Retina (tissue), 1 donor: ENCODE results near the gene CFAP299.

ENCODE experiments used
- DNase-seq: peaks from one replicate; pipeline ENCODE4 v3.0.0-alpha.2; 2016

The CFAP299 gene

DNA sequence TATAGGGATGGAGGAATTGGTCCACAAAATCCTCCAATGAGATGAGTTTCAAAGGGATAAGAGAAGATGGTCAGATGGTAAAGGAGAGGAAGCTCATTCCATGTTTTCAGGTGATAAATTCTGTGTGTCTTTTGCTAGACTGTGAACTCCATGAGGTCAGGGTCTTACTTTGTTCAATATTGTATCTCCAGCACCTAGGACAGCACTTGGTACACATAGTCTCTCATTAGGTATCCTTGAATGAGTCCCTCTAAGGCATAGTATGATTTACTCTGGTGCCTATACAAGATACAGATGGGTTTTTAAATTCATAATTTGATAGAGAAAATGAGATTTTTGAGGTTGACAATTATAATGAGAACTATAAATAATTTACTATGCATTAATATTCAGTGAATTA lies 510.7 kb downstream of the CFAP299 start:
- DNase-seq, result no peak

DNA sequence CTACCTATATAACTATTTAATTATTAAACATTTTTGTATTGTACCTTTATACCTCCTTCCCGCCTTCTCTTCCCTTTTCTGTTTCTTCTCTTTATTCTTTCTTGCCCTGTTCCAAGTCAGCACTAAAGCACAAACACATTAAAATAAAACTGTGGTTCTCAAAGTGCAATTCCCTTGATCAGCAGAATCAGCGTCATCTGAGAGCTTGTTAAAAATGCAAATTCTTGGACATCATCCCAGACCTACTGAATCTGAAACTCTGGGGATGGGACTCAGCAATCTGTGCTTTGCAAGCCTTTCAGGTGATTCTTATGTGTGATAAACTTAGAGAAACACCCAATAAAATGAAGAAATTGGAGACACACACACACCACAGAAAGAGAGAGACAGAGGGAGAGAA lies 516.5 kb downstream of the CFAP299 start:
- DNase-seq, result no peak

DNA sequence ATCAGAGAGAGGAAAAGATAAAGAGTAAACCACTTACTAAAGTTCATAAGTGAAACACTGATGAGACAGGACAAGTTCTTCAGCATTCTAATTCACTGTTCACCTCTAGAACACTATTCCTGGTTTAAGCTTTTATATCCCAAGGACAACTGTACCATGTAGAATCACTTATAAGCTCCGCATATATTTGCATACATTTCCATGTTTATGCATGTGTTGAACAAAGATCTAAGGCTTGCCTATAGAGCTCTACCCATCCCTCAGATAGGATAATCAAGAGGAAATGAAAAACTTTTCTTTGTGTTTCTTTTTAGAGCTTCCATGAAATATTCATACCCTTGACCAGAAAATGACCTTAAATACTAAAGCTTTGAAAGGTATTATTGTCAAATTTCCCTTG lies 538.0 kb downstream of the CFAP299 start:
- no peak for DNase-seq

DNA sequence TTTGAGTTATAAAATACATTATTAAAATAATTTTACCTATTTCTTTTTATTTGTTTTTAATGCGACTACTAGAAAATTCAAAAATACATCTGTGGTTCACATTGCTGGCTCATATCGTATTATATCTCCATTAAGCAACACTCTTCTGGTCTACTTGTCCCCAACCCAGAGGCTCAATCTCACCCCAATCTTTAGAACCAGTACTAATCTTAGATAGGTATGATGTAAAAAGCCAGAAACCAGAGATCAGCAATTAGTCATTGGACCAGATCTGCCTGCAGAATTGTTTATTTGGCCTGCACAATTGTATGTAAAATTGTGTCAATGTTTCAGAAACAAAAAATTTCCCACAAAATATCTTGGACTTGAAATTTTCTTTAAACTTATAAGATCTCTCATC lies 539.4 kb downstream of the CFAP299 start:
- DNase-seq, result no peak

DNA sequence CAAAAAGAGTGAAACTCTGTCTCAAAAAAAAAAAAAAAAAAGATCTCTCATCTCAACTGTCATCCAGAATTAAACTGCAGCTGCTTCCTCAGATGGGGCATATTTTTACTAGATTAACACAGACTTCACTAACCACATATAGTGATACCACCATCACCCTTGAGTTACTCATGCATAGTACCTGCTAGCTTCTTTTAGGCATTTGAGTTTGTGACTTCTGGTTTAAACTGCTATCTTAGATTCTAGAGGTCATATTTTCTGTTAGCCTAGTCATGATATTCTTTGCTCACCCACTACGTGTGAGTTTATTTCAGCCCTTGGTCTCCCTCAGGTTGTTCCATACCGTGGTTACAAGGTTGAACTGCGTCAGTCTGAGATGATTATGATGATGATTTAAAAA lies 540.1 kb downstream of the CFAP299 start:
- no peak for DNase-seq

DNA sequence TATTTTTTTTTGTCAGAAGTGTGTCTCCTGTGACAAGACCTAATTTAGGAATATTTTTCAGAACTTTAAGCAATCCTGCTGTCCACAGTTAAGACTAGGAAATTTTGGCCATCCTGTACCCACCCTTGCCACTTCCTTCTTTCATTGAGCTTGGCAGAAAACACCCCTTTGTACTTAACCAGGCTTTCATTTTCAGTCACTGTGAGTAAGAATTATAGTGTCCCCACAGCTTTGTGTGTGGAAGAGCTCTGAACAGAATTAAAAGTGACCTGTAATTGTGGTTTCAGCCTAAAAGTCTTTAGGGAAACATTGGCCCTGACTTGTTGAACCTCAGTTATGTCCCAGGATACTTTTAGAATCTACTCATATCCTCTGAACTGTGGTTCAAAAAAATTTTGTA lies 541.3 kb downstream of the CFAP299 start:
- no peak for DNase-seq

DNA sequence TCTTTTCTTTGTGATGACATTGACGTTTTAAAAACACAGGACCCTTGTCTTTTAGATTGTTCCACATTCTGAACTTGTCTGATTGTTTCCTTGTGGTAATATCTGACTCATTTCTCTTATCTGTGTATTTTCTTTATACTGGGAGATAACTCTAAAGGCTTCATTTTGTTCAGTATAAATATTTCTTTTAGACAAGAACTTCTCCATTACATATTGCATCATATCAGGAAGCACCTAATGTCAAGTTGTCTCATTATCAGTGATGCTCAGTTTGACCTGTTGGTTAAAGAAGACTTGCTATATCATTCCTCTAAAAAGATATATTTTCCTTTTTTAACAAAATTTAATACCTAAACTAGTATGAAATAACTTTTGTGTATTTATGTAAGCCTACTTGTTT lies 542.7 kb downstream of the CFAP299 start:
- DNase-seq, result no peak

DNA sequence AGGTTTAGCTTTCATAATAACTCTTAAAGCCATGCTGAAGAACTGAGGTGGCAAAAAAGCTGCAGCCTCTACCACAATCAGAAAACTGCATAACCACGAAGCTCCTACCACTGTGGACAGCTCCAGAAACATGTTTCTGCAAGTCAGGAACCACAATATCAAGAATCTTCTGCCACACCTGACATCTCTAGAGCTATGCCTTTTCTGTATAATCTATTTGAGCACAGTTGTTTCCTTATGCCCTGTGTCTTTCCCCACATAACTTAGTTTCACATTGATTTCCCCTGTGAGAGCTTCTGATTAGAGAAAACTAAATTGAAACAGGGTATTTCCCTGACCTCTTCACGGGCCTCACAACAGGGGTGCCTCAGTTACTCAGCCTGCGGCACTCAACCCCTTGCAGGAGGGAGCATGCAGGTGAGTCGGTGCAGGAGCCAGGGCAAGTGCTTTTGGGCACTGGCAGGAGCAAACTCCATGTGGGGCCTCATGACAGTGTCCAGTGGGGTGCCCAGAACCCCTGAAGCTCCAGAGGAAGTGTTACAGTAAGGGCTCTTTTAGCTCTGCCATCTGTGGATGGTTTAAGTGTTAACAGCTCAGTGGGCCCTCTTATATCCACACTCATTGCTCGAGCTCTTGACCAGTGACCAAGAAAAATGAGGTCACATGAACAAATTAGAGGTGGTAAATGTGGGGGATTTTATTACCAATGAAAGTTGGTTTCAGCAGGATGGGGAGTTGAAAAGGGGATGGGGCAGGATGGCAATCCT lies 562.2 kb downstream of the CFAP299 start:
- no peak for DNase-seq

DNA sequence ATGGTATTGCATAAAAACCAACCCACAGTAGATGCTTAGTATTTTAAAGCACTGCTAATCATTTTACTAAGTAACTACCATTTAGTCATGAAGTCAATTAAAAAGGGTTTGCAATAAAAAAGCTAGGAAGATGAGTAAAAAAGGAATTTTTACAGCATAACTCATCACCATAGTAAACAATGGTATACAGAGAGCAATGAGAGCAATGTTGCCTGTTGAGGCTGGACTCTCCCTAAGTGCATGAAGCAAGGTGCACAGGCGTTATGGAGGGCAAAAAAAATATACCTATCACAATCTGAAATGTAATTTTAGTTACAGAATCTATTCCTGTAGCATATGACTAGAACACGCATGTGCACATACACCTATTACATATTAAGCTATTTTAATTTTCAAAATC lies 565.4 kb downstream of the CFAP299 start:
- DNase-seq, result no peak

DNA sequence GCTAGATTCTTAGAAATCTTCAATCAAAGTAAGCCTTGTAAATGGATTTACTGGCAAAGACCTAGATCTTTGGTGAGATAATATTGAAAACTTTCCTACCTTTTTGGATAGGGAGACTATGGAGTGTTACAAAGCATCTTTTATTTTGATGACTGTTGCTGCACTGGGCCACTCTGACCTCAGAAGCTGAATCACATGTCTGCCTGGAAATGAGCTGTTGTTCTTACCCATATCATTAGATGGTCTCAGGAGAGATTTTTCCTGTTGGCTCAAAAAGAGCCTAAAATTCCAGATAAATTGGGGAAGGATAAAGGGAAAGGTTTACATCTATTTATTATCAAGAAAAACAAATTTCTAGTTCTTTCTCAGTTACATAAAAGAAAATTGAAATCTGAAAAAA lies 567.5 kb downstream of the CFAP299 start:
- no peak for DNase-seq

DNA sequence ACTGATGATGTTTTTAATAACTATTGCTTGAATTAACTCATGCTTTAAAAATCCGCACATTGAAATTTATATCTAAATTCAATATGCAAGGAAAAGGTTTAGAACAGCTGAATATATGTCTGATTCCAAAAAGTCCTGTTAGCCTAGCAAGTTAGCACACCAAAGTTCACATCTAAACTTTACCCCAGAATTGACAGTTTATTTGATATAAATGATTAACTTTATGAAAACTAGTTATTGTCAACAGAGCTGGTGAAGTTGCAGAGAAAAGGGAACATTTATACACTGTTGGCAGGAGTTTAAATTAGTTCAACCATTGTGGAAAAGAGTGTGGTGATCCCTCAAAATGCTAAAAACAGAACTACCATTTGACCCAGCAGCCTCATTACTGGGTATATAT lies 574.4 kb downstream of the CFAP299 start:
- DNase-seq, result no peak

DNA sequence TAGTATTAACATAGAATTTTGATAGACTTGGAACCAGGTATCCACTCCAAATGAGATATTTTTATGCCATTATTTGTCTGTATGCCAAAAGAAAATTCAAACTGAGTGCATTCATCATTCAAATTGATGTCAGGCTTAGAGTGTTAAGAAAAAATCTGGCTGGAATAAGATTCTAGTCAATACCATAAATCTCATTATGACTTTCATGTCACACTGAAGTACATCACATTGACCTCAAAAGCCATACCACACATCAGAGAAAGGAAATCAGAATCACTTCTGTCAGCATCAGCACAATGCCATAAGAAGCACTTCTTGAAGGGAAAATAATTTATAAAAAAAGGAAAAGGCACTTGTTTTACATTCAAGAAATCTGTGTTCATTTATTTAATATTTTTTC lies 575.9 kb downstream of the CFAP299 start:
- DNase-seq, result no peak

DNA sequence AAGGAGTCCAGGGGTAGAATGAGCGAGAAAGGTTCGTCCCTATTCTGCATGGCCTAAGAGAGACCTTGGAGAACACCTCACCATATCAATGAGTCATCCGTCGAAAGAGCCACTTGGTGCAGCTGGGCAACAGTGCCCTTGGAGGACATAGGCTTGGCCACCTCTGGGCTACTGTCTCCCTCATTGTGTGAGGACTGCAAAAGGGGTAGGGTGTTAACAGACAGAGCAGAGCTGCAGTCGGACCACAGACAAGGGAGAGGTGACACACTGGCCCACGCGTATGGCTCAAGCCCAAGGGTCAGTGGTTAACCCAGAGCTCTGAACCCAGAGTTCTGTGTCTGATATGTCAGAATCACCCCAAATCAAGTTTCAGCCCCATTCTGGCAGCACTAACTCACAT lies 576.8 kb downstream of the CFAP299 start:
- no peak for DNase-seq

DNA sequence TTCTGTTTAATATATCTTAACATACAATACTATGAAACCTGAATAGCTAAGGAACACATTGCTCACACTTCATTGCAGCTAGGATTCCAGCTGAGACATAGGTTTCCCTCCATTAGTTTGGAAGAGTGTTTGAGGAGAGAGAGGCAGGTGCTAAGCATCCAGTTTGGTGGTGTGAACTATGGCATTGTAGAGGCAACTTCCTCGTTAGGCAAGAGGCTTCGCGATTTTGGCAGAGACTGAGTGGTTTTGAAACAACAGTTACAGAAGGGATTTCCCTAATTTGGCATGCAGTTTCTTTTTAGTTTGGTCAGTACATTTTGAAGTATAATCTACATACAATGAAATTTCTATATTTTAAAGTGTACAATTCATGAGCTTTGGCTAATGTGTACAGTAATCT lies 577.9 kb downstream of the CFAP299 start:
- DNase-seq, result no peak

DNA sequence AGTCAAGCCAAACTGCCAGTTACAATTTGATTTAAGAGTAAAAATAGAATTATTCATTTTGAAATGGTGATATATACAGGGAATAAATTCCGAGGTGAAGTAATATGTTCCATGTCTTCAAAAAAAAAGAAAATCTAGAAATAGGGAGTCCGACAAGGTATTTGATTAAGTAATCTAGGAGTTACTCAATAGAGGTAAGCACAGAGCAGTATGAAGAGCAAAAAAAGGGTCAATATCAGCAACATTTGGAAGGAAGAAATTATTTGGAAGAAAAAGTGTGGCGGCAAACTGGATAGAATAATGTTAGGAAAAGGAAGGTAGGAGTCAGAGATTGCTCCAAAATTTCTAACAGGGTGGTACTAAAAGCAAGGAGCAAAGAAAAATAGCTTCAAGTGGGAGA lies 581.2 kb downstream of the CFAP299 start:
- no peak for DNase-seq

DNA sequence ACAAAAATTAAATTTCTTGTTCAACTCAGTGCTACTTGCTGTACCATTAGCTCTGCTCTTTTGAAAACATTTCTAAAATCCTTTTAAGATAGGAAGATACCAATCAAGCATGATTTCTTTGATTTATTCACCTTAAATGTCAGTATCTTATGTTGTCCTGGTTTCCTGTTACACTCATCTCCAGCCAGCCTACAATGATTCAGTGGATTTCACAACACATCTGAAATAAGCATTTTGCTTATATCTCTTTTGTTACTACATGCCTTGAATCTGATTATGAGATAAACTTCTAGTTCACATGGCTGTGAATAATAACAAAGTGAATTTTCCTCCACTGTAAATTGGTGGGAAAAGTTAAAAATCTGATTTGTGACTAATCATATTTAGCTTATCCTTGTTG lies 582.5 kb downstream of the CFAP299 start:
- no peak for DNase-seq

DNA sequence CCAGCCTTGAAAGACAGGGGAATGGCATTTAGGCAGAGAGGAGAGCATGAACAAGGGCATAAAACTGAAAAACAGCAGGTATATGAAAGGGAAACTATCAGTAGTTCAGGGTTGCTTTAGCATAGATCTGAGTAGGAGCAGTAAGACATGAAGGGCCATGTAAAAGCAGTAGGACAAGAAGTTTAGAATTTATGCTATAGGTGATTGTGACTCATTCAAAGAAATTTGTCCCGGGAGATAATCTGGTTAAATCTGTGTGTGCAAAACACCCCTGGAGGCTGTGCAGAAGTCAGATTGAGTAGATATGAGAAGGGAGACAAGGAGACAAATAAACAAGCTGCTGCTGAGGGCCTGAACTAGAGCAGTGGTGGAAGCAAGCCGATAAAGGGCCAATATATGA lies 585.9 kb downstream of the CFAP299 start:
- no peak for DNase-seq

DNA sequence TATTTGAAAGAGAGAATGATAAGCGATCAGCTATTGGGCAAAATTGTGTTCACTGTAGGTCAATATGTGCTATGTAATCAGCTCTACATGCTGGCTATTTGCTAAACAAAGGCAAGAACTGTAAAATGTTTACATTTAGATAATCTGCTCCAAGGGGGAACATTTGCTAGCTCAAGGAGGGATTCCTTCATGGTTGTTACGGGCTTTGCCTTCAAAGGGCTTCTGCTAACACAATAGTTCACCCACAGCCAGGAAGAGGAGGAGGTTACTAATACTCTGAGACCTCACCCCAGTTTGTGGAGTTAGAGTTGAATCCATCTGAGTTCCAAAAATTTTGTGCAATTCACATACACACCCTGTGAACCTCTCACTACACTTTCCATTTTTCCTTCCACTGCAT lies 587.4 kb downstream of the CFAP299 start:
- DNase-seq, result no peak

DNA sequence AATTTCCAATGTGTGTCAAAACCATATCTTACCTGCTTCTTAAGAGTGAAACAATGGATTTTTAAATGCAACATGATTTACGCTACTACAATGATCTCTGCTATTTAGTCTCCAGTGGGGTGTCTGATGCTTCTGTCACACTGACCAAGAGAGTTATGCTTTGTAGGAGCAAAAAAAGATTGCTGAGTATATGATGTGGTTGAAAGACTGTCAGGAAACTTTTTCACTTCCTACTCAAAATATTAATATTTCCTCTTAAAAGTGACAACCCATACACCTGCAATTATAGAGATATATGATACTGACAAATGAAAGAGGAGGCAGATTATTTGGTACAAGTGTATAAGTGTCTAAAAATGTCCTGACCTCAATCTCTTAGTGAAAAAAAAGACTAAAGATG lies 589.8 kb downstream of the CFAP299 start:
- no peak for DNase-seq

DNA sequence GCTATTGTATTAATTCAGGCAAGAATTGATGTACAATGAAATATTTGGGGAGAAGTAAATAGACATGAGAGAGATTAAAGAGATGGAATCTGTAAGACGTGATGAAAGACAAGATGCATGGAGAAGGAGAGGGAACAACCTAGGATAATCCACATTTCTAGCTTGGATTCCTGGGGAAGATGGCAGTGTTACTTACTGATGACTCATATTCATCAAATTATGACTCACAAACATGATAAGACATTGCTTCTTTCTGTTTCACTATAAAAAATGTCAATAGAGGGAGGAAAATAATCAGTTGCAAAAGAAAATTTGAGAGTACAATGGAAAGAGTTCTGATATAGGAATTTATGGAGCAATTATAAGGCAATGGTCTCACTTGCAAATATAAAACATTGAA lies 590.9 kb downstream of the CFAP299 start:
- DNase-seq, result no peak

DNA sequence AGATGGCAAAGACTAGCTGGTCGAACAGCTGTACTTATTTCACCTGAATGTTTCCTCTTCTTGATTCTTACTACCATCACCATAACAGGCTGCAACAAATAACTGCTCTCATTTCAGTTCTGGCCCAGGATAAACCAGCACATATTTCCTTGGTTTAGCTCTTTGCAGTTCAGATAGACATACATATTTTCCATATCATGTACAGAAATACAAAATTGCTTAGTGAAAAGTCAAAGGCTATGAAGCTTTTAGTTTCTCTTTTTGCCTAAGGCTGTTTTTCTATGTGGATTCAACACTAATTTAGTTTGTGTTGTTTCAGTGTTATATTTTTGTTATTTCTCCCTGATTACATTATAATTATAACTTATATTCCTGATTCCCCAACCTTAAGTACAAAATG lies 591.4 kb downstream of the CFAP299 start:
- DNase-seq, result no peak

DNA sequence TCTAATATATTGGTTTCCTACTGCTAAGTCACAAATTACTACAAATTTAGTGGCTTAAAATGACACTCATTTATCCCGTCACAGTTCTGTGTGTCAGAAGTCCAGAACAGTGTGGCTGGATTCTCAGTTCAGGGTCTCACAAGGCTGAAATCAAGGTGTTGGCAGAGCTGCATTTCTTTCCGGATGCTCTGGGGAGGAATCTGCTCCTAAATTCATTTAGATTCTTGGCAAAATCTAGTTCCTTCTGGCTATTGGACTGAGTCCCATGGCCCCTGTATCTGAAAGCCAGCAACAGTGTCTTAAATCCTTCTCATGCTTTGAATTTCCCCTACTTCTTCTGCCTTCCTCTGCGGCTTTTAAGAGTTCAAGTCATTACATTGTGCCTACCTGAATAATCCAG lies 591.9 kb downstream of the CFAP299 start:
- no peak for DNase-seq

DNA sequence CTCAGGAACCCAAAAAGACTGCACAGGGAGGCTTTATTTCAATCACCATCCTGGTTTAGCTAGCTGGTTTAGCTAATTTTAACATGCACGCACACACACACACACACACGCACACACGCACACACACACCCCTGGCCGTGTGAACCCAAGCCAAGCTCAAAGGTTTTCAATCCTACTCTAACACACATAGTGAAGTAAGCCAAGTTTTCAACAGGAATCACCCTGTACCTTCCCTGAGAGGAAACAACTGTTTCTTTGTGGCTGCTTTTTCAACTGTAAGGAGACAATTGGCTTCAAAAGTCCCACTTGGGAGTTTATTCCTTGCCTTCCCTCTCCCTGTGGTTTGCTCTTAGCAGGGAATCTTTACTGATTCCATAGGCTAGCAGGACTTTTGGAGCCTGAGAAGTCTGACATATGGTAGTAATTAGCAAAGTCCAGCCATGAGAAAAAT lies 596.1 kb downstream of the CFAP299 start:
- DNase-seq, result no peak

DNA sequence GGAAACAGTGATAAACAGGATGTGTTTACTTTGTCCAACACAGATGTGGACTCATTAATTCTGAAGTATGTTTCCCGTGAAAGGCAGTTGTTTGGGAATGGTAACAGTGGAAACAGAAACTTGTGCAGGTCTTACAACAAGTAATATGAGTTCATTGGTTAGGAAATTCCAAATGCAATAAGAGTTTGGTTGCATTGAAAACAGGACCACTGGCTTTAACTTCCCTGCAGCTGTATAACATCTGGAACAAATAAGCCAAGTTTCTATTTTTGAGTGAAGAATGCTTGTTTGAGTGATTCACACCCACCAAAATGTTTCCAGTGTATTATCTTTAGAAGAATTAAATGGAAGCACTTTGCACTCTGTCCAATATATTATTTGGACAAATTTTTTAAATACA lies 612.6 kb downstream of the CFAP299 start:
- DNase-seq, result no peak

DNA sequence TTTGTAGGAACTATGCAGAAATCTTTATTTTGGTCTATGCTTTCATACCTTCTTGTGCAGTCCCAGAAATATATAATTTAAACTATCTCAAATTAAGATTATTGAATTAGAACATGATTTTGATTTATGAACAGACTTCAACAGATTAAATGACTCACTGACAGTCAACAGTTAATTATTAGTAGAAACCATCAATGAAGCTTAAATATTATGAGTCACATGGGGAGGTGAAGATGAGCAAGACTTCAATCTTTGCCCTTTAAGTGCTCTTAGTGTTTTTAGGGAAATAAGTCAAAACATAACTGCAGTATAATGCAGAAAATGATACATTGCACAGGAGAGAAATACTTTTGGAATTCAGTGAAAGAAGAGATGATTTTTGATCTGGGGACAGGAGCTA lies 613.5 kb downstream of the CFAP299 start:
- no peak for DNase-seq

DNA sequence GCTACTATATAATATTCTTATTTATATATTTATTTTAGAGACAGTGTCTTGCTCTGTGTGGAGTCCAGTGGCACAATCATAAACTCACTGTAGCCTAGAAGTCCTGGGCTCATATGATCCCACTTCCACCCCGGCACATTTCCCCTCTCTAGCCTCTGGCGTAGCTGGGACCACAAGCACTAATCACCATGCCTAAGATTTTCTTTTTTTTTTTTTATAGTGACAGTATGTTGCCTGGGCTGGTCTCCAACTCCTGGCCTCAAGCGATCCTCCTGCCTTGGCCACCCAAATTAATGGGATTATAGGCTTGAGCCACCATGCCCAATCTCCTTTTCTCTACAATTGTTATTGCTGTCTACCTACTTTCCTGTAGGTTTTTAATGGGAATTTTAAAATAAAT lies 620.9 kb downstream of the CFAP299 start:
- DNase-seq, result no peak
